ENCODE results near the gene ZFYVE1. TPM values are rescaled to one million over a fixed set of nuclear protein-coding genes. Genes with fewer than 3 reads are reported as not detected.
"Not testable (repeated sequence)": the region's sequence is repeated elsewhere in the genome, so short reads cannot be mapped to it uniquely, and the experiment has no call there.

The ZFYVE1 gene
- total and polyA plus RNA-seq, 7 donors = 5.3 to 17.9 (median 17.4) TPM

GRCh38 chr14:72966038-72966437, 60.9 kb downstream of the ZFYVE1 start:
- H3K4me1 ChIP-seq = no peaks in the 10 kb centered on the region
- peaks cover 0 to 37% of the 10 kb centered on the region in 2 donors for H3K36me3 ChIP-seq (ENCODE audit: insufficient read depth in 1 of 2, low read depth in 1 of 2)
- H3K27ac ChIP-seq = no peak overlapping the region
- H3K27me3 ChIP-seq (ENCODE audit: insufficient read depth in 3 of 3, low read length in 2 of 3) = no peaks in the 10 kb centered on the region
- H3K9me3 ChIP-seq = no peaks in the 10 kb centered on the region
- H3K4me3 ChIP-seq = no peak overlapping the region
- no peak for TF ChIP-seq CTCF (IDR thresholded peaks at IDR 0.05)
- 90 to 91% (median 90%) methylated on average over 6 of the region's 6 CpGs for WGBS, 3 donors
- DNase-seq (no peak), ATAC-seq (no peak)
- intact Hi-C loops (cut with DNase I) = no loop called here

GRCh38 chr14:72965249-72965648, 61.7 kb downstream of the ZFYVE1 start:
- WGBS, 3 donors = 63 to 70% (median 67%) methylated on average over 6 of the region's 6 CpGs
- peak in 1 of 2 donors; percentile 62 for DNase-seq
- Histone ChIP-seq H3K36me3 (ENCODE audit: insufficient read depth in 1 of 2, low read depth in 1 of 2) (peaks cover 0 to 37% of the 10 kb centered on the region in 2 donors), H3K9me3 (no peaks in the 10 kb centered on the region), H3K4me3 (no peak overlapping the region), H3K27me3 (ENCODE audit: insufficient read depth in 3 of 3, low read length in 2 of 3) (no peaks in the 10 kb centered on the region), H3K27ac (no peak overlapping the region), H3K4me1 (no peaks in the 10 kb centered on the region)
- intact Hi-C loops (cut with DNase I) = no loop called here
- ATAC-seq = peak; percentile 22 to 62 (median 54)
- TF ChIP-seq CTCF (IDR thresholded peaks at IDR 0.05) = no peak

GRCh38 chr14:72962829-72963312, 64.0 kb downstream of the ZFYVE1 start:
- no peak overlapping the region for H3K27ac ChIP-seq
- no peaks in the 10 kb centered on the region for H3K27me3 ChIP-seq (ENCODE audit: insufficient read depth in 3 of 3, low read length in 2 of 3)
- no peak overlapping the region for H3K4me3 ChIP-seq
- no peak for ATAC-seq
- peaks cover under 1 to 36% of the 10 kb centered on the region in 2 donors for H3K36me3 ChIP-seq (ENCODE audit: insufficient read depth in 1 of 2, low read depth in 1 of 2)
- WGBS, 3 donors = 59 to 68% (median 65%) methylated on average over 6 of the region's 6 CpGs
- no peaks in the 10 kb centered on the region for H3K4me1 ChIP-seq
- intact Hi-C loops (cut with DNase I) = no loop called here
- H3K9me3 ChIP-seq = no peaks in the 10 kb centered on the region
- no peak for TF ChIP-seq CTCF (IDR thresholded peaks at IDR 0.05)
- DNase-seq = no peak

DNA sequence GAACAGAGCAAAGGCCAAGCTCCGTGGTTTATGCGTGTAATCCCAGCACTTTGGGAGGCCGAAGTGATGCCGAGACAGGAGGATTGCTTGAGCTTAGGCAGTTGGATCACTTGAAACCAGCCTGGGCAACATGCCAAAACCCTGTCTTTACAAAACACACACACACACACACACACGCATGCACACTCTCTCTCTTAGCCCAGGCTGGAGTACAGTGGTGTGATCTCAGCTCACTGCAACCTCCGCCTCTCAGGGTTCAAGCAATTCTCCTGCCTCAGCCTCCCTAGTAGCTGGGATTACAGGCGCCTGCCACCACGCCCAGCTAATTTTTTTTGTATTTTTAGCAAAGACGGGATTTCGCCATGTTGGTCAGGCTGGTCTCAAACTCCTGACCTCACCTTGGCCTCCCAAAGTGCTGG, 64.6 kb downstream of the ZFYVE1 start:
- WGBS, 3 donors = 66 to 82% (median 70%) methylated on average over 10 of the region's 10 CpGs

DNA sequence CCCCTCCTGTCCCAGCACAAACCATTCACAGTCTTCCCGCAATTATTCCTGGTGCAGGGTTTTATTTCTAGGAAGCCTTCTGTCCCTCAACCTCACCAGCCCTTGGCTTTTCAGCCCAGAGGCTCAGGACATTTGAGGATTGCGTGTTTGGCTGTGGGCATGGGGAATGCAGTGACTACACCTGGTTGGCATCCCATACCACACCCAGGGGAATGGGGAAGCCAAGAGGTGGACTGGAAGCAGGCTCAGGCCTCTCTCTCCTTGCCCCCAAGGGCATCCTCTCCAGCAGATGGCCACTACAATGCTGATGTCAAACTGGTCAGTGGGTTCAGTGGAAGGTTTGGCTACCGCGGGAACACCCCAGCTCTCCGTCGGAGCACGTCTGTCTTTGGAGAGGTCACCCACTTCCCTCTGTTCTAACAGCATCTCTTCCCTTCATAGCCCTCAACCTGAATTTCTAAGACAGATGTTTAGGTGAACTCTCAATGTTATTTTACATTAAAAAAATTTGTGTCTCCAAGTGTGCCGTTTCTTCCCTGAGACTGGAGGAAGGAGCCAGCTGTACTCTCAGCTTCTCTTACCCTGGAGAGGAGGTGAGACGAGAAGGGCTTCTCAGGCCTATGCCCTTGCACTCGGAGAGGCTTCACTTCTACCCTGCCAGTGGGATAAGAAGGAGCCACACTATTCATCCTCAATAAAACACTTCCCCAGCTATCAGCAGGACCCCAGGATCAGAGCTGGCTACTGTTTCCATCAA, 65.1 kb downstream of the ZFYVE1 start:
- WGBS, 3 donors = 76 to 81% (median 81%) methylated on average over 10 of the region's 10 CpGs
- intact Hi-C loops (cut with DNase I) = no loop called here
- ATAC-seq = peak in 3 of 4 donors; percentile 48 to 77 (median 65)

More for the DNA sequence above, 64.6 kb downstream of the ZFYVE1 start:
- peaks cover 4 to 41% of the 10 kb centered on the region in 2 donors for H3K36me3 ChIP-seq (ENCODE audit: insufficient read depth in 1 of 2, low read depth in 1 of 2)
- H3K27ac ChIP-seq; H3K27me3 ChIP-seq (ENCODE audit: insufficient read depth in 3 of 3, low read length in 2 of 3); intact Hi-C loops (cut with DNase I); DNase-seq; H3K9me3 ChIP-seq; H3K4me3 ChIP-seq; H3K4me1 ChIP-seq: not testable (repeated sequence)
- ATAC-seq = peak in 2 of 4 donors; percentile 7 to 15

DNA sequence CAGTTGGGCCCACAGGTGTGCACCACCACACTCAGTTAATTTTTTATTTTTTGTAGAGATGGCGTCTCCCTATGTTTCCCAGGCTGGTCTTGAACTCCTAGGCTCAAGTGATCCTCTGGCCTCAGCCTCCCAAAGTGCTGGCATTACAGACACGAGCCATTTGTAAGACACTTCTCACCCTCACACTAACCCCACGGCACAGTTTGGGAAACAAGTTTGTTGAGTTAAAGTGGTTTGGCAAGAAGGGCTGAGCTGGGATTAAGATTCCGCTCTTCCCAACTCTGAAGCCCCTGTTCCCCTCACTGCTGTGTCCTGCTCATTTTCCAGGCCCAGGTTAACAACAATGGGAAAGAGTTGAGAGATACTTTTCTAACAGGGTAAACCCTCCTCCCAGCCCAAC, 65.9 kb downstream of the ZFYVE1 start:
- H3K4me1 ChIP-seq; intact Hi-C loops (cut with DNase I); H3K9me3 ChIP-seq; H3K4me3 ChIP-seq; H3K27me3 ChIP-seq (ENCODE audit: insufficient read depth in 3 of 3, low read length in 2 of 3); DNase-seq; ATAC-seq; H3K27ac ChIP-seq: not testable (repeated sequence)
- H3K36me3 ChIP-seq (ENCODE audit: insufficient read depth in 1 of 2, low read depth in 1 of 2) = peaks cover 4 to 55% of the 10 kb centered on the region in 2 donors
- 93 to 99% (median 96%) methylated on average over 4 of the region's 4 CpGs for WGBS, 3 donors

More for the DNA sequence above, 65.1 kb downstream of the ZFYVE1 start:
- Histone ChIP-seq H3K27ac (no peak overlapping the region), H3K27me3 (ENCODE audit: insufficient read depth in 3 of 3, low read length in 2 of 3) (no peaks in the 10 kb centered on the region), H3K9me3 (no peaks in the 10 kb centered on the region), H3K4me3 (no peak overlapping the region), H3K4me1 (no peaks in the 10 kb centered on the region), H3K36me3 (ENCODE audit: insufficient read depth in 1 of 2, low read depth in 1 of 2) (peaks cover 4 to 47% of the 10 kb centered on the region in 2 donors)
- no peak for DNase-seq
- no peak for TF ChIP-seq CTCF (IDR thresholded peaks at IDR 0.05)

Data from psoas muscle (tissue), 8 donors.